Panc1 (cell line): ENCODE results near the gene PTPRH. TPM values are rescaled to one million over a fixed set of nuclear protein-coding genes. Genes with fewer than 3 reads are reported as not detected.

Source experiments
- ATAC-seq: fragments of 200-7000 bp; cut with Tn5 transposase; 2 replicates; pipeline ENCODE4 v1.9.1; 2020; ENCODE audit warnings: mild to moderate bottlenecking, moderate library complexity
- BruUV-seq: library from RNA; stranded (reverse); fragments of 400-500 nt; replicated peaks from 2 replicates; lab custom pipeline; 2021; lab: Mats Ljungman, UMichigan
- CTCF ChIA-PET: fragments of 300-600 bp; sonication (Branson Sonifier 250); formaldehyde crosslinking; loops from one replicate; lab custom pipeline; 2022; ENCODE audit warnings: antibody characterized with exemption; lab: Charles Lee
- POLR2A ChIA-PET: fragments of 300-600 bp; sonication (Branson Sonifier 250); formaldehyde crosslinking; loops from one replicate; lab custom pipeline; 2022; ENCODE audit warnings: antibody characterized with exemption; lab: Charles Lee
- DNase-seq: peaks from one replicate; pipeline ENCODE4 v3.0.0-alpha.2; 2010; ENCODE audit warnings: low read depth, low spot score
- H3K27ac ChIP-seq: 2 replicates; pipeline ENCODE4 v1.5.1; 2011; ENCODE audit warnings: mild to moderate bottlenecking, low read length, inconsistent platforms
- H3K27me3 ChIP-seq: fragments of 200-500 bp; sonication (Bioruptor generic); 2 replicates; pipeline ENCODE4 v1.6.0; 2014; ENCODE audit warnings: low read length, inconsistent platforms; ENCODE audit not compliant: control insufficient read depth, insufficient read depth
- H3K36me3 ChIP-seq: fragments of 200-500 bp; sonication (Bioruptor generic); 2 replicates; pipeline ENCODE4 v1.5.1; 2014; ENCODE audit warnings: inconsistent platforms, mild to moderate bottlenecking, low read length, moderate library complexity; ENCODE audit not compliant: control insufficient read depth, insufficient read depth
- H3K4me1 ChIP-seq: 2 replicates; pipeline ENCODE4 v1.5.1; 2011; ENCODE audit warnings: inconsistent platforms, mild to moderate bottlenecking, low read length, moderate library complexity; ENCODE audit not compliant: control insufficient read depth, insufficient read depth
- H3K4me3 ChIP-seq, 2 experiments: 2 replicates each; pipeline ENCODE4 v1.5.1; 2011 to 2012; ENCODE audit warnings: low read depth in 2 of 2, low read length in 2 of 2, mild to moderate bottlenecking in 2 of 2, inconsistent platforms in 1 of 2, moderate library complexity in 1 of 2
- H3K9me3 ChIP-seq: fragments of 200-500 bp; sonication (Bioruptor generic); 2 replicates; pipeline ENCODE4 v1.5.1; 2014; ENCODE audit warnings: low read depth, mild to moderate bottlenecking, inconsistent platforms, low read length, moderate library complexity; ENCODE audit not compliant: control insufficient read depth, insufficient read depth
- POLR2AphosphoS5 ChIP-seq: IDR thresholded peaks from 2 replicates; pipeline ENCODE4 v1.6.1; 2012; ENCODE audit warnings: mild to moderate bottlenecking, low read depth, low read length, moderate library complexity
- in situ Hi-C: cut with HindIII; loops from 2 replicates; pipeline ENCODE4 v1.10.0; 2016; ENCODE audit warnings: low sequenced_read_pairs, low pct_unique_long_range_greater_than_20kb
- intact Hi-C: fragments of 100-400 bp; cut with micrococcal nuclease; formaldehyde crosslinking; loops from one replicate; pipeline ENCODE4 v1.10.0; 2022; ENCODE audit not compliant: unreplicated experiment
- total RNA-seq: library from RNA; stranded (reverse); gene quantifications from one replicate; pipeline ENCODE4 v1.2.1, GENCODE V29; 2021; ENCODE audit not compliant: unreplicated experiment
- TF ChIP-seq, protein P1 (sequence below): fragments of 450-650 bp; IDR thresholded peaks from 2 replicates; pipeline ENCODE4 v1.5.1; 2017; ENCODE audit warnings: mild to moderate bottlenecking
- TF ChIP-seq, protein P2 (sequence below), 2 experiments: IDR thresholded peaks; 2 replicates each; pipeline ENCODE4 v1.6.1; 2011 to 2012; ENCODE audit warnings: low read depth in 2 of 2, control low read depth in 1 of 2, low read length in 1 of 2, mild to moderate bottlenecking in 1 of 2, moderate library complexity in 1 of 2; ENCODE audit not compliant: insufficient read depth in 1 of 2

Gene PTPRH
- total RNA-seq, 1 experiment from 2014 or later = 42.8 TPM

DNA sequence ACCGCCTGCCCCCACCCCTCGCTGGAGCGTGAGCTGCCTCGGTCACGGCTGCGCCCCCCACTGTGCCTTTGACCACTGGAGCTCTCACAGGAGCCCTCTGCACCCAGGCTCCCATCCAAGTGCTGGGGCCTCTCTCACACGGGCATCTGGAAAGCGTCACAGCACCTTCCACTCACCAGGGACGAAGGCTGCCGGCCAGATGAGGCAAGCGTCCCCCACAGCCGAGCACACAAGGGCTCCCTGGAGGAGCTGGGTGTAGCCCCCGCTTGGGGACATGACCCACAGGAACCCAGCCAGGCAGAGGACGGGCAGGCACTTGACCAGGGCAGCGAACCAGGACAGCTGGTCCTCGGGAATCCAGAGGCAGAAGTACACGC lies 18.7 kb upstream of the PTPRH start:
- Histone ChIP-seq H3K27me3 (no peaks in the 10 kb centered on the region), H3K36me3 (peaks cover 19% of the 10 kb centered on the region), H3K4me1 (peaks cover 13% of the 10 kb centered on the region; the same call in 1 of the 2 replicates), H3K4me3 (no peak overlapping the region), H3K9me3 (no peaks in the 10 kb centered on the region), H3K27ac (no peak overlapping the region)
- in situ Hi-C loops = no loop called here
- no TSS peak for BruUV-seq
- no peak for DNase-seq
- ChIA-PET POLR2A (no interaction called here), CTCF (interaction anchor here (0.6 kb wide), 1 partner anchor 1268 kb away, joined by 10 read pairs; no protein-coding TSS in a partner anchor)
- TF ChIP-seq, protein P1, sequence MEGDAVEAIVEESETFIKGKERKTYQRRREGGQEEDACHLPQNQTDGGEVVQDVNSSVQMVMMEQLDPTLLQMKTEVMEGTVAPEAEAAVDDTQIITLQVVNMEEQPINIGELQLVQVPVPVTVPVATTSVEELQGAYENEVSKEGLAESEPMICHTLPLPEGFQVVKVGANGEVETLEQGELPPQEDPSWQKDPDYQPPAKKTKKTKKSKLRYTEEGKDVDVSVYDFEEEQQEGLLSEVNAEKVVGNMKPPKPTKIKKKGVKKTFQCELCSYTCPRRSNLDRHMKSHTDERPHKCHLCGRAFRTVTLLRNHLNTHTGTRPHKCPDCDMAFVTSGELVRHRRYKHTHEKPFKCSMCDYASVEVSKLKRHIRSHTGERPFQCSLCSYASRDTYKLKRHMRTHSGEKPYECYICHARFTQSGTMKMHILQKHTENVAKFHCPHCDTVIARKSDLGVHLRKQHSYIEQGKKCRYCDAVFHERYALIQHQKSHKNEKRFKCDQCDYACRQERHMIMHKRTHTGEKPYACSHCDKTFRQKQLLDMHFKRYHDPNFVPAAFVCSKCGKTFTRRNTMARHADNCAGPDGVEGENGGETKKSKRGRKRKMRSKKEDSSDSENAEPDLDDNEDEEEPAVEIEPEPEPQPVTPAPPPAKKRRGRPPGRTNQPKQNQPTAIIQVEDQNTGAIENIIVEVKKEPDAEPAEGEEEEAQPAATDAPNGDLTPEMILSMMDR = no peak
- no peak for TF ChIP-seq POLR2AphosphoS5
- no peak for ATAC-seq
- intact Hi-C loops = no loop called here

DNA sequence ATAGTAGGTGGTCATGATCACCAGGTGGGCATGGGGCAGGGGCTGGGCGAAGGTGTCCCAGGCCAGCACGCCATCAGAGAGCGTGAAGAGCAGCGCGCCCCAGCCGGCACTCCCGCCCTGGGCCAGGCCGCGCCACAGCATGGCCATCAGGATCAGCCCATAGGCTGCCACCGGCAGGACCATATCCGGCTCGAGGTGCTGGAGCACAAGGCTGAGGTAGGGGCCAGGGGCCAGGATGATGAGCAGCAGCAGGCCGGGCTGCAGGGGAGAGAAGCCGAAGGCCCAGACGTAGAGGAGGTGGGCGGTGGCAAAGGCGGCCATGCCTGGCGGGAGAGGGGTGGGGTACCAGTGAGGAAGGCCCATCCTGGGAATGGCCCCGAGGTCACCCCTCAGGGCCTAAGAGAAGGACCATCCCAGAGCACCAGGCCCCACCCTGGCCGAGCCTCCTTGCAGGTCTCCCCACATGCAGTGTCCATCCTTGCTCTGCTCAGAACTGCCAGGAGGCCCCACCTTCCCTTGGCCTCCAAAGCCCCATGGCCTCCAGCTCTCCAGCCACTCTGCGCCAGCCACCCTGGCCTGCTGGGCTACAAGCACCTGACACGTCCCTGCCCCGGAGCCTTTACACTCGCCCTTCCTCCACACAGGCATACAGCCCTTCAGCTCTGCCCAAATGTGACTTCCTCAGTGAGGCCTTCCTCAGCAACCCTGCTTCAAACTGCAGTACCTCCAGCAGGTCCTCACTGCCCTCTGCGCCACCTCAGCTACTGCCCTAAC lies 18.1 kb upstream of the PTPRH start:
- Histone ChIP-seq H3K4me1 (peaks cover 17% of the 10 kb centered on the region; the same call in 1 of the 2 replicates), H3K27ac (no peak overlapping the region), H3K4me3 (no peak overlapping the region), H3K9me3 (no peaks in the 10 kb centered on the region), H3K27me3 (no peaks in the 10 kb centered on the region), H3K36me3 (peaks cover 14% of the 10 kb centered on the region; the same call in 1 of the 2 replicates)
- TF ChIP-seq, protein P2, sequence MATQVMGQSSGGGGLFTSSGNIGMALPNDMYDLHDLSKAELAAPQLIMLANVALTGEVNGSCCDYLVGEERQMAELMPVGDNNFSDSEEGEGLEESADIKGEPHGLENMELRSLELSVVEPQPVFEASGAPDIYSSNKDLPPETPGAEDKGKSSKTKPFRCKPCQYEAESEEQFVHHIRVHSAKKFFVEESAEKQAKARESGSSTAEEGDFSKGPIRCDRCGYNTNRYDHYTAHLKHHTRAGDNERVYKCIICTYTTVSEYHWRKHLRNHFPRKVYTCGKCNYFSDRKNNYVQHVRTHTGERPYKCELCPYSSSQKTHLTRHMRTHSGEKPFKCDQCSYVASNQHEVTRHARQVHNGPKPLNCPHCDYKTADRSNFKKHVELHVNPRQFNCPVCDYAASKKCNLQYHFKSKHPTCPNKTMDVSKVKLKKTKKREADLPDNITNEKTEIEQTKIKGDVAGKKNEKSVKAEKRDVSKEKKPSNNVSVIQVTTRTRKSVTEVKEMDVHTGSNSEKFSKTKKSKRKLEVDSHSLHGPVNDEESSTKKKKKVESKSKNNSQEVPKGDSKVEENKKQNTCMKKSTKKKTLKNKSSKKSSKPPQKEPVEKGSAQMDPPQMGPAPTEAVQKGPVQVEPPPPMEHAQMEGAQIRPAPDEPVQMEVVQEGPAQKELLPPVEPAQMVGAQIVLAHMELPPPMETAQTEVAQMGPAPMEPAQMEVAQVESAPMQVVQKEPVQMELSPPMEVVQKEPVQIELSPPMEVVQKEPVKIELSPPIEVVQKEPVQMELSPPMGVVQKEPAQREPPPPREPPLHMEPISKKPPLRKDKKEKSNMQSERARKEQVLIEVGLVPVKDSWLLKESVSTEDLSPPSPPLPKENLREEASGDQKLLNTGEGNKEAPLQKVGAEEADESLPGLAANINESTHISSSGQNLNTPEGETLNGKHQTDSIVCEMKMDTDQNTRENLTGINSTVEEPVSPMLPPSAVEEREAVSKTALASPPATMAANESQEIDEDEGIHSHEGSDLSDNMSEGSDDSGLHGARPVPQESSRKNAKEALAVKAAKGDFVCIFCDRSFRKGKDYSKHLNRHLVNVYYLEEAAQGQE (IDR thresholded peaks at IDR 0.05; ENCODE audit: insufficient read depth in 1 of 2, low read depth in 2 of 2, low read length in 1 of 2) = no peak
- TF ChIP-seq, protein P1 = no peak
- ChIA-PET CTCF (no interaction called here), POLR2A (no interaction called here)
- DNase-seq = no peak
- BruUV-seq = no TSS peak
- in situ Hi-C loops = no loop called here
- intact Hi-C loops = no loop called here
- peak; percentile 20 for ATAC-seq
